SK-N-MC (cell line): Measurements from ENCODE around the gene CDKN2AIPNL.

Source experiments
- EZH2 ChIP-seq: fragments of 200-600 bp; sonication (generic); IDR thresholded peaks from one replicate; pipeline ENCODE4 v1.6.1; 2017; ENCODE audit warnings: antibody characterized with exemption
- POLR2AphosphoS5 ChIP-seq: IDR thresholded peaks from 2 replicates; pipeline ENCODE4 v1.6.1; 2012; ENCODE audit warnings: mild to moderate bottlenecking, low read depth, low read length, borderline replicate concordance

DNA sequence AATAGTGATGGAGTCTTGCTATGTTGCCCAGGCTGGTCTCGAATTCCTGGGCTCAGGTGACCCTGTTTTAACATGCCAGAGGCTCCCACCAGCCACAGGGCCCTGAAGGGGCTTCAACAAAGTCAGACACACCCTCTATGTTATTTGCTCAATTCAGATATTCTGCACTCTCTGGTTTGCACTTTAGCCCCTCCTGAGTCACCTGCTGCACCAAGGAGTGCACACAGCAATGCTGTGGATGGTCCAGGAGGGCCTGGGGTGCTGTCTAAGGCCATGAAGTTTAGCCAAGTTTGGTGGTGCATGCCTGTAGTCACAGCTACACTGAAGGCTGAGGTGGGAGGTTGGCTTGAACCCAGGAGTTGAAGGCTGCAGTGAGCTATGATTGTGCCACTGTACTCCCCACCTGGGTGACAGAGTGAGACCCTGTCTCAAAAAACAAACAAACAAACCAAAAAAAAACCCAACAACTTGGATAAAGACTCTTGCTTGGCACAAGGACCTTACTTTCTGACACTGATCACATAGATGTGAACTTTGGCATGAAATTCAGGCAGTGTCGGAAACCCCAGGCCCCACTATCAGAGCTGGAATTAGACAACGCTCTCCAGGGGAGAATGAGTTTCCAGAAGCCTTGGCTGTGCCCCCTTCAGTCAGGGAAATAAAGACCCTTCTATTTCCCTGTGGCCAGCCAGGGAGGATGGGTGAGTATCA is 39.7 kb upstream of the CDKN2AIPNL start:
- no peak for TF ChIP-seq EZH2
- no peak for TF ChIP-seq POLR2AphosphoS5
